Right ventricle myocardium inferior (tissue), 1 donor: ENCODE results near the gene MAML2. TPM values are rescaled to one million over a fixed set of nuclear protein-coding genes. Genes with fewer than 3 reads are reported as not detected.
A peak's percentile ranks its signal among the peaks of the same experiment; 100 is the strongest.
"Not testable (repeated sequence)": the region's sequence is repeated elsewhere in the genome, so short reads cannot be mapped to it uniquely, and the experiment has no call there.

Experiments
- ATAC-seq: fragments of 200-7000 bp; cut with Tn5 transposase; one replicate; pipeline ENCODE4 v1.9.1; 2020; ENCODE audit warnings: mild to moderate bottlenecking, moderate library complexity
- DNase-seq: peaks from one replicate; pipeline ENCODE4 v3.0.0; 2021; ENCODE audit errors: missing footprints
- intact Hi-C: fragments of 100-400 bp; cut with DNase I; formaldehyde crosslinking; loops from one replicate; pipeline ENCODE4 v1.11.0; 2022
- total RNA-seq: library from RNA; stranded (reverse); fragmentation: NEBNext Ultra II Directional; extraction: Animal tissue kit (Norgen Biotek cat#: 25700); gene quantifications from one replicate; pipeline ENCODE4 v1.2.1, GENCODE V29; 2021
- donor health status: DM: no; HTN: yes; CAD: no; lungs with severe emphysema.

MAML2 gene
- total RNA-seq, 1 donor from 2014 or later, result 5.2 TPM

DNA sequence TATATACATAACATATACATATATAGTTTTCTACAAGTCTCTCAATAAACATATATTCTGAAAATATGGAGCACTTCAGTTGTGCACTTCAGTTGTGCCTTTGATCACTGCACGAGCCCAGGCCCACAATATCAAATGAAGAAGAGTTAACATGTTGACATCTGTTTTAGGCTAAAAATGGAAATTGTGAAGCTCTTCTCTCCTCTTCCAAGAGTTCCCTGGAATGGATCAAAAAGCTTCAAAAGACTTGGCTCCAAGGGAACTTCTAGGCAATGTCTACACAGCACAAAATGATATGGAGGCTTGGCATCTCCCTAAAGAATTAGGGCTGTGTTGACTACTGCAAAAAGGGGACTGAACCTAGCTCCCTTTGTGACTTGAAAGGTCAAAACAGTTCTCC lies 36.9 kb downstream of the MAML2 start:
- no peak for DNase-seq
- intact Hi-C loops, result loop anchor here (5.0 kb wide), 1 partner anchor 54 kb away; no protein-coding TSS in a partner anchor
- no peak for ATAC-seq

DNA sequence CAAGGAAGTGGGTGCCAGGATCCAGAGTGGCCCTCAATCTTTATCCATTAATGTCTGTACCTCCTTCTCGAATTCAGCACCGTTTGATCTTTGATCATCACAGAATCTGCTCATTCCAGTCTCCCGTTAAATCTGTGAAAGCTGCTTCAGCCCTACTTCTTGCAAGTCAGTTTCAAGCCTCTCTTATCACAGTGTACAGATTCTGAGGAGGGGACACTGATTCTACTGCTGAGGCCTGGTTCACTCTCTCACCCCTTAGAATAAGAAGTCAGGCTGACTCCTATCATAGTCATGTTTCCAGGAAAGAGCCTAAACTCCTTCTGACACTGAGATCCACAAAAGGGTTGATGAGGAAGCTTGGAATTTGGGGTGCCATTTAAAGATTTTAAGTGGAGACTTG lies 39.0 kb downstream of the MAML2 start:
- no peak for ATAC-seq
- no peak for DNase-seq
- intact Hi-C loops, result no loop called here

DNA sequence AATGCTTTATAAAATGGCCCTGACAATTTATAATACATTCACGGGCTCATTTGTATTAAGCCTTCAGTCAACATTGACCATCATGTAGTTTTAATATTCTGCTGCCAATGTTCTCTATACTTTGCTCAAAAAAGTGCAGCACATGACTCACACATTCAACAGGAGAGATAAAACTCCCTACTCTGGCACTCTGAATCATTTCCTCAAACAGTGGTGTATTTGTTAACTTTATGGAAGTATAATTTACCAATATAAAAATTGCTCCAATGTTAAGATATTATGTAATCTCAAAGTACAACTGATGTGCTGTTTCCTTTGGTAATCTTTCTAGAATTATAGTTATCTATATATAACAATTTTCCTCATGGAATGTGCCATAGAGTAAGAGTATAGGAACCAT lies 39.9 kb downstream of the MAML2 start:
- DNase-seq (no peak), ATAC-seq (no peak)
- intact Hi-C loops, result no loop called here

DNA sequence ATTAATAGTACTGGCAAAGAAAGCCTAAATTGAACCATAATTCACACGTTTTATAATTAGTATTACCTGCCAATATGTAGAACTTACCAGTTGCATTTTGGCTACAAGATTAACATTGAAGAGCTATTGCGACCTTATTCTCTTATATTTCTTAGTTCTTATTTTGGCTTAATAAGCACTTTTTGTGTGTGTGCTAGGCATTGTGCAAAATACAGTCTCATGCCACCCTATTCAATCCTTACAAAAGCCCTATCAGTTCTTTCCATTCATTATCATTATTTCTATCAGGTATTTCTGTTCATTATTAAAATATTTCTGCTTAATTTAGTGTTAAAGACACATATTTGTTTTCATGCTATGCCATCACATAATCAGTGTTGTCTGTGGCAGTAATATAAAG lies 41.2 kb downstream of the MAML2 start:
- DNase-seq, result no peak
- no peak for ATAC-seq
- intact Hi-C loops, result no loop called here

DNA sequence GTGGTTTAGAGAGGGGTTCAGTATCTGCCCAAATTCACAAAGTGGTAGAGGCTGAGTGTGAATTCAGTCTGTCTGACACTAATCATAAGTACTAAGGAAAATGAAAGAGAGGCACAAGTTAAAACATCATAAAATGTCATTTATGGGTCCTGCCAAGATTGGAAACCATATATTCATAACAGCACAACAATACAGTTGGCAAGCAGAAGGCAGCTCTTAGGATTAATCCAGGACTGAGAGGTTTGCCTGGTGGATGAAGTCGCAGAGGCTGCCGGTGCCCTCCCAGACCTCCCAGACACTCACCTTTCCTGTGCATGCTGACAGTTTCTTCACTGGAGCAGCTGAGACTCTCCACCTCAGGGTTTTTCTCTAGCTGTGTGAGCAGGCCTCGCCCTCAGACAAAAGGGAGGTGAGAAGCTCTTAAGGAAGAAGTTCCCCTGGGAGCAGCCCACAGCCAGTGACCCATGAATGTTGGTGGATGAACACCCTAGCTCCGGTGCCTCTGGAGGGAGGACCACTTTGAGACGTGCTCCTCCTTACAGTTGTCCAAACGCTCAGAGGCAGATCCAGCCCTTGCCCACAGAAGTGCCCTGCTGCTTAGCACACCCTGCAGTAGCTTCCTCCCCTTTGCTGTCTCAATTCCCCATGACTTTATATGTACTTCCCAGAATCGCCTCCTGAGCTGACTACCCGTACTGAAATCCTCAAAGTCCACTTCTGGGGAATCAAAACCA lies 43.7 kb downstream of the MAML2 start:
- intact Hi-C loops, result no loop called here
- ATAC-seq, result peak; percentile 30
- DNase-seq, result no peak

DNA sequence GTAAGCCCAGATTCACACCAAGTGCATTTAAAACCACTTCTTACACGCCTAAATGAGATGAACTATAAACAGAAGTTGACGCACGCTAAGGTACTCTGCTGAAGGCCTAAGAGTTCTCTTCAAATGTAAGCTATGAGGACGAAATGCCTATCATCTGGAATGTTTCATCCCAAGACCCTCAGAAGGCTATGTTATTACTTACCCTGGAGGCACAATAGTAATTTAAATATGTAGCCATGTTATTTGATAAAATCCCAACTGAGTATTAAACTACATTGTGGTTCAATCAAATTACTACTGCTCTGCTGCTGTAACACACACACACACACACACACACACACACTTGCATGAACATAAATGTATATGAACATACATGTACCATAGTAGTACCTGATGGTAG lies 47.6 kb downstream of the MAML2 start:
- ATAC-seq (no peak), DNase-seq (no peak)
- intact Hi-C loops, result no loop called here

DNA sequence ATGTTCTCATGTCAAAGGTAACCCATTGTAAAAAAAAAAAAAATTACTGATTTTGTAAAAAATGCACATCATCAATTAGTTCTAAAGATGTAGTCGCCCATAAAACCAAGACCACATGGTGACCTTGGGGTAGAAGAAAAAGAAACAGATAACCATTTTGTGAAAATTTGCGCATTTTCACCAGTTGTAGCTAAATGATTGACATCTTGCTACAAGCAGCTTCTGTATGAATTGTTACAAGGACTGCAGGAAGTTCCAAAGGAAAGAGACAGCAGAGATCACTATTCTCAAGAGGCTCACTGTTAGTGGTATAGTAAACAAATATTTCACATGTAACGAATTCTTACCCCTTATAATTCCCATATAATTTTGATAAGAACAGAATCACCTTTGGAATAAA lies 48.7 kb downstream of the MAML2 start:
- no peak for DNase-seq
- intact Hi-C loops, result no loop called here
- no peak for ATAC-seq

DNA sequence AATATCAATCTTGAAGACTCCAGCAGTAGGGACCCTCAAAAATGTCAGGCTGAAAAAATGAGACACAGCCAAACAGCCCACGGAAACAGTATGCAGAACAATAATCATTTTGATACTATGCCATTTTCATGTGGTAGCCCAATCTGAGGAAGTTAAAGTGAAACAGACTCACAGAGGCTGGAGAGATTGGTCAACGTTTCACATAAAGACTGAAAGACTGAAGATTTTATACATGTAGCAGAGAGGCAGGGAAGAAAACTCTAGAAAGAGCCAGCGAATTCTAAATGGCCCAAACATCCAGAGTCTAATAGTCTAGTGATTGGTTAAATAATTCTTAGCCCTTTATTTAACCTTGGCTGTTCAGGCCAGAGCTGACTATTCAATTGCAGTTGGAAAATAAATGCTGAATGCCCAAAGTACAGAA lies 49.4 kb downstream of the MAML2 start:
- DNase-seq (no peak), ATAC-seq (no peak)
- intact Hi-C loops, result no loop called here

DNA sequence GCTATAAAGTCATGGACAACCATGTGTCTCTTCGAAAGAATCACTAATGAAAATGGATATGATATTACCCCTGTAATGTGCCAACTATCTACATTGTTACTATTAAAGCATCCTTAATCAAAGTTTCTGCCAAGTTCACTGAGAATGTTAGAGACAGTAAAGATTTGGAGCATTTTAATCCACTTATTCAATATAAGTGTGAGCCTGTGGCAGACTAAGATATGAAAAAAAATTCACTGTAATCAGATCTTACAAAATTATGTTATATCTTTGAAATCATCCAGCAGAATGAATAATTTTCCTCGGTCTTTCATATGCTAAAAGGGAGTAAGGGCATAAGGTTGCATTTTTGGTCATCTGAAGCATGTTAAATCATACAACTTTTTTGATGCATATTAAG lies 49.9 kb downstream of the MAML2 start:
- ATAC-seq (no peak), DNase-seq (no peak)
- intact Hi-C loops, result no loop called here

DNA sequence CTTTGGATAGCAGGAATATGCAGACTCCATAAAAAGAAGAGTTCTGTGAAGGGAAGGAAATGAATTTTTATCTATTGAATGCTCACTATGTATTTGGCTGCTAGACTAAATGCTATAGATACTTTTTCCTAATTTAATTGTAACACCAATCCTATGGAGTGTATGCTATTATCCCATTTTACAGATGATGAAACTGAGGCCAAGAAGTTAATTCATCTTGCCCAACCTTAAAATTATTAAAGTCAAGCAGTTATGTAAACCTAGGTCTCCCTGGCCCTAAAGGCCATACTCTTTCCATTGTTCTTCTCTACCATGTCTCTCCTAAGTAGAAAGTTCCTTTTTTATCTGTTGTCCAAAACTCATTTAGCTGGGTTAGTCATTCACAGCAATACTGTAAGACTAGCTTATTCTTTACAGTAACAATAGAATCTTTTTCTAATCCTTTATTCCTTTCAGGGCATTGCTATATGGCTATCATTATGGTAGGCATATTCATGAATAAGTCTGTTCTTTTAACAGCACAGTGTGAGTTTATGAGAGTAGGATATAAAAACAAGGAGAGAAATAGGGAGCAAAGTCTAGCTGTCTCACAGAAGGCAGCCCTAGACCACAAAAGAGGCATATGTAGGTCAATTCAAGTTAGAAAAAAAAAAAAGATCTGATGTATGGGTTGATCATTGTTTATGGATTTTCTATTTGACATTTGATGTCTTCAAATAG lies 50.5 kb downstream of the MAML2 start:
- intact Hi-C loops, result no loop called here
- DNase-seq, result no peak
- ATAC-seq, result no peak

DNA sequence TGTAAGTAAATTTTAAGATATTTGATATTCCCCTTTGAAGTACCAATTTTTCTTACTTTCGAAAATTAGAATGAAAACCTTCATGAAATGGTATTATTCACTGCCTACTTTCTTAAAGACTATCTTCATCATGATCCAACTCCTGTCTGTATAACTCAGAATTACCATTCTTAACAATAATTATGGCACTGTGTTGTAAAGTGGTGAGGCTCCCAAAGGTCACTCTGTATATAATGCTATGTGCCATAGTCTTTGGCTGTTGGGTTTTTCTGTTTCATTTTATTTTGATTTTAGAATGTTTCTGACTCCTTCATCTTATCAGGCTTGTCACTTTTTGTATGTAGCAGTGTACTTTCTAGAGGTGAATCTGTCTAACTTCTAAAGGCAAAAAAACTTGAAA lies 52.4 kb downstream of the MAML2 start:
- intact Hi-C loops, result no loop called here
- DNase-seq, result no peak
- ATAC-seq, result no peak

DNA sequence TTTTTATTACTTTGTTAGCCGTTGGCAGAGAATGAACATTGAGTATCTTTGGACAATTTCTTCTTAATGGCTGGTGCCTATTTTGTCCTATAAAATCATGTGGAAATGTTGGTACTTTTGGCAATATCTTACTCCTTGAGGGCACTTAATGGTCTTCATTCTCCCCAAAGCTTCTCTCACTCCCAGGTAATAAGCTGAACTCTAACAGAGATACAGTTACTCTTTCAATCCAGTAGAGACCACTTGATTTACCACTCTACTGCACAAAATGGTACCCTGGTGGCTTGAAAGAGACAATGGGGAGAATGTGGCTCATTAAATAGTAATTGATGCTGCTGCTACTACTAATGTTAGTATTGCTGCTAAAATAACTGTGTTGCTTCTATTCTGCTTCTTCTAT lies 53.0 kb downstream of the MAML2 start:
- ATAC-seq, result no peak
- DNase-seq, result no peak
- intact Hi-C loops, result no loop called here

DNA sequence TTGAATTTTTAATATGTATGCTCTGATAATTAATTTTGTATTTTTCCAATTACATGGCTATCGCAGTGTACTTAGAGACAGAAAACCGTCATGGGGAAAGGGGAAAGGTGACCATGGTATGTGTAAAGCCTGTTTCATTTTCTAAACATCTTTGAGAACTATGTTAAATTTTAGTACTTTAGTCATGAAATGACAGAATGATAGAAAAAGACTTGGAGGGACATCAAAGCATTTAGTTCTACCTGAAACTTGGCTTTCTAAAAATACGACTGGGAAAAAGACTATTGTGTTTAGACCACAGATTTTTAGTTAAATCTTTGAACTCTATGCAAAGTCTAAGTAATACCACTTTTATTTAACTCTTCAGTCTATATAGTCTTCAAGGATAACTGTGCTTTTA lies 54.1 kb downstream of the MAML2 start:
- ATAC-seq (no peak), DNase-seq (no peak)
- intact Hi-C loops, result no loop called here

DNA sequence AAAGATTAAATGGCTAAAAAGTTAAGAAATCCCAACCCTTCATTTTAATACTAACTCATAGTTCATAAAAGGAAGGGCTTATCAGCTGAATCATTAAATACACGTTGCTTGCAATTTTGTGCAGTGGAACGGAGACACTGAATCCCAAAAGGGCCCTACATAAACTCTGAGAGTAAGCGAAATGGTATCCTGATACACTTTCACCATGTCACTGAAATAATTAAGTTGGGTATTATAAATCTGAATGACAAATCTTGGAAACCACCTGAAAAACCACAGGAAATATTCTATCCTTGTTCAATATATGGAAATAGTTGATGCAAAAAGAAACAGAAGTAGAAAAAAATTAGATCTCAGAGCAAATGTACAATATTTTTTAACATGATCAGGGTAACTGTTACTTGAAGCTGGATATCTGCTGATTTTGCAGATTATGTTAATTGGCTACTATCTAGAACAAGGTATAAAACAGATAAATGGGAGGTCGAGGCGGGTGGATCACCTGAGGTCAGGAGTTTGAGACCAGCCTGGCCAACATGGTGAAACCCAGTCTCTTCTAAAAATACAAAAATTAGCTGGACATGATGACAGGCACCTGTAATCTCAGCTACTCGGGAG lies 55.1 kb downstream of the MAML2 start:
- intact Hi-C loops, result no loop called here
- ATAC-seq (no peak), DNase-seq (no peak)

DNA sequence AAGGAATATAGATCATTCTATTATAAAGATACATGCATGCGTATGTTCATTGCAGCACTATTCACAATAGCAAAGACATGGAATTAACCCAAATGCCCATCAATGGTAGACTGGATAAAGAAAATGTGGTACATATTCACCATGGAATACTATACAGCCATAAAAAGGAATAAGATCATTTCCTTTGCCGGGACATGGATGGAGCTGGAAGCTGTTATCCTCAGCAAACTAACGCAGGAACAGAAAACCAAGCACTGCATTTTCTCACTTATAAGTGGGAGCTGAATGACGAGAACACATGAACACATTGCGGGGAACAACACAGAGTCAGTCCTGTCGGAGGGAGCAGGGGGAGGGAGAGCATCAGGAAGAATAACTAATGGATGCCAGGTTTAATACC lies 57.0 kb downstream of the MAML2 start:
- intact Hi-C loops, DNase-seq, ATAC-seq: not testable (repeated sequence)

DNA sequence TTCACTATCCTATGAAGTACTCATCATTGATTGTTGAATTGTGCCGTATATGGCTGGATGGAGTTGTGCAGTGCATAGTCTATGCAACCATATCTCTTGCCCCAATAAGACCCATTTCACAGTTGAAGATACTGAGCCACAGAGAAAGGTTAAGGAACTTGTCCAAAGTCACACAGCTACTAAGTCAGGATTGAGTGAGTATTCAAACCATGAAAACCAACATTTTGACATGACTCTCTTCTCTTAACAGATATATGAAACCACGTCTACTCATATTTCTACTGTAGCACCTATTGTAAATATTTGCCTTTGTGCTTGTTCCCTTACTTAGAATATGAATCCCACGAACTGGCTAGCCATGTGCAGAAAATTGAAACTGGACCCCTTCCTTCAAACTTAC lies 58.1 kb downstream of the MAML2 start:
- no peak for DNase-seq
- intact Hi-C loops, result no loop called here
- no peak for ATAC-seq

DNA sequence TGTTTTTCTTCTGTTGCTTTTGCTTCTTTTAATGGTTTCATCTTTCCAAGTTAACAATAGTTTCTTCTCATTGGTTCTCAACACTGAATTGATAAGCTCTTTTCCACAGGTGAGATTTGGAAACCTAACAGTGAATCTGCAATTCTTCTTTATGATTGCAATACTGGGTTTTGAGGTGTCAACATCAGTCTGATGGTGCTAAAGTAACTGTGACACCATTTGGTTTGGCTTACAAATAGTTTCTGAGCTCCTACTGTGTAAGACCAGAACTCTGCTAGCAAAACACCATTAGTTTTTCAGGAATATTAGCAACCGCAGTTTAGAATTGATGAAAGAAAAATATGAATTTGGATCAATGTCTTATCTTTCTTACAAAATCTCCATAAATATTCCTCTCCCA lies 58.6 kb downstream of the MAML2 start:
- no peak for DNase-seq
- intact Hi-C loops, result no loop called here
- ATAC-seq, result no peak

DNA sequence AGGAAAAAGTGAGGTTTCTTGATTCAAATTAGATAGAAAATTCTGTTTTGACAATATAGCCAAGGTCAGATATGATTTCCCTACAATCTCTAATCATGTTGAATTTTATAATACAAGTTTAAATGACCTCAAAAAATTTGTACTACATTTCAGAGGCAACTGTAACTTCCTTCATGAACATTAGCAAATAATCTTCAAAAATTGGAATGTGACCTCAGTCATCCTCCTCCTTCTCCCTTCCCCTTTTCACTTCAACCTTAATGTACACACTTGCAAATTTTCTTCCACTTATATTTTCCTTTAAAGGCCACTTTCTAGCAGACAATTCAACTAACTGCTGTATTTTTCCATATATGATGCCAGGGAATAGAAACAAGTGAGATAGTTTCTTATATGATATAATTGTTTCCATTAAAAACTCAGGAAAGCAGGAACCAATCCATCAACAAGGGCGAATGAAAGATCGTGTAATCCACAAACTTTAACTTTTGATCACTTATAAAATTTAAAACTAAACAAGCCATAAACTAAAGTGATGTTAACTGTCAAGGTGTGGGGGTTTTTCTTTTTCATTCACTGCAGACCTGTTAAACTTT lies 60.3 kb downstream of the MAML2 start:
- DNase-seq (no peak), ATAC-seq (no peak)
- intact Hi-C loops, result no loop called here

DNA sequence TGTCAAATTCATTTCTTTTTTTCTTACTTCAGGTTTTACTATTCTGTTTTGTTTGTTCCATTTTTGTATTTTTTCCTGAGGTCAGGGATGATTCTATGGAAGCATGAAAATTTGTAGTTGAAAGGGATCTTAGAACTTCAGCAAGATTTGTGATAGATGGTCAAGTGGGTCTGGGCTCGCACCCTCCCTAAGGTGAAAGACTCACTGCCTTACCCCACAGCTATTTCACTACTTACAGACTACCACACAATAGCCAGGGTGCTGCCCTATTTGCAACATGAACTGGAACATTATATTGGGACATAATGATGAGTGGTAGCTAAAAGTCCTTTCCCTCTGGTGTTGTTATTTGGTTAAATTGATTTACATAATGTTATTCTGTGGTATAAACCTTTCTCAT lies 62.6 kb downstream of the MAML2 start:
- no peak for ATAC-seq
- intact Hi-C loops, result no loop called here
- DNase-seq, result no peak

DNA sequence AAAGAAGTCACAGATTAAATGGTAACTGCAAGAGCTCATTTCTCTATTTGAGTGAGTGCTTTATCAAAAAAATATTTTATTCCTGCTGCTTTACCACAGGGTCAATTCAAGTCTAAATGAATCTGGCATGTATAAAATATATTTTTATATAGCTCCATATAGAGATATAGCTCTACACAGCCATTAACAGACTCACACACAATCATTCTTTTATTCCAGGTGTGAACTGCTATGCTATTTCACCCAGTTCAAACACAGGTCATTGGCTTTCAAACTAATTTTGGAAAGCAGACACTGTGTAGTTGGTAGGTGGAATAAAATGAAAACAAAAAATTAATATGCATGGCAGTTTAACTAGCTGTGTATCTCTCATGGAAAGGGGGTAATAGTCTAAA lies 63.1 kb downstream of the MAML2 start:
- intact Hi-C loops, result no loop called here
- ATAC-seq (no peak), DNase-seq (no peak)
